IMR-90 (cell line): ENCODE measurements around the gene CALM1. TPM values are rescaled to one million over a fixed set of nuclear protein-coding genes. Genes with fewer than 3 reads are reported as not detected.

ENCODE experiments used
- ATAC-seq: fragments of 200-7000 bp; cut with Tn5 transposase; 2 replicates; pipeline ENCODE4 v1.9.1; 2020; ENCODE audit warnings: low read depth, mild to moderate bottlenecking, moderate library complexity
- BruUV-seq: library from RNA; stranded (reverse); fragments of 400-500 nt; replicated peaks from 2 replicates; lab custom pipeline; 2021; lab: Mats Ljungman, UMichigan
- CTCF ChIA-PET: fragments of 300-600 bp; formaldehyde crosslinking; extraction: SDS; loops from one replicate; lab custom pipeline; 2021; ENCODE audit warnings: antibody characterized with exemption; lab: Yijun Ruan, JAX
- POLR2A ChIA-PET: fragments of 300-600 bp; sonication (Branson Sonifier 250); formaldehyde crosslinking; loops from one replicate; lab custom pipeline; 2022; ENCODE audit warnings: antibody characterized with exemption; ENCODE audit not compliant: unreplicated experiment; lab: Charles Lee
- DNase-seq: peaks from one replicate; pipeline ENCODE4 v3.0.0; 2013
- H2AFZ ChIP-seq: replicated peaks from 2 replicates; pipeline ENCODE3; 2013; ENCODE audit warnings: low read length, mild to moderate bottlenecking; ENCODE audit not compliant: poor library complexity
- H2AK5ac ChIP-seq: 2 replicates; pipeline ENCODE4 v1.6.1; 2013; ENCODE audit warnings: low read depth, low read length, inconsistent platforms
- H2AK9ac ChIP-seq: replicated peaks from 2 replicates; pipeline ENCODE3; 2013; ENCODE audit warnings: mild to moderate bottlenecking, low read depth, low read length, moderate library complexity; ENCODE audit not compliant: poor library complexity
- H2BK120ac ChIP-seq: 2 replicates; pipeline ENCODE4 v1.6.1; 2013; ENCODE audit warnings: low read depth, low read length, inconsistent platforms
- H2BK15ac ChIP-seq: 3 replicates; pipeline ENCODE4 v1.6.1; 2013; ENCODE audit warnings: low read depth, low read length, inconsistent platforms
- H2BK20ac ChIP-seq: 2 replicates; pipeline ENCODE4 v1.6.1; 2013; ENCODE audit warnings: low read depth, mild to moderate bottlenecking, inconsistent platforms, low read length, moderate library complexity
- H2BK5ac ChIP-seq: 2 replicates; pipeline ENCODE4 v1.6.1; 2013; ENCODE audit warnings: mild to moderate bottlenecking, low read depth, low read length, inconsistent platforms; ENCODE audit not compliant: poor library complexity, severe bottlenecking
- H3K14ac ChIP-seq: replicated peaks from 2 replicates; pipeline ENCODE4 v1.6.1; 2013; ENCODE audit warnings: low read depth, low read length, inconsistent platforms
- H3K18ac ChIP-seq: 2 replicates; pipeline ENCODE4 v1.6.1; 2013; ENCODE audit warnings: low read depth, low read length, control low read depth
- H3K23ac ChIP-seq: 2 replicates; pipeline ENCODE4 v1.6.1; 2013; ENCODE audit warnings: low read depth, low read length, inconsistent platforms
- H3K27ac ChIP-seq: 2 replicates; pipeline ENCODE4 v1.5.1; 2013; ENCODE audit warnings: mild to moderate bottlenecking, control low read depth, low read length; ENCODE audit not compliant: insufficient read depth
- H3K27me3 ChIP-seq: 2 replicates; pipeline ENCODE4 v1.6.1; 2013; ENCODE audit warnings: low read length; ENCODE audit not compliant: control insufficient read depth, insufficient read depth
- H3K36me3 ChIP-seq: 2 replicates; pipeline ENCODE4 v1.6.1; 2013; ENCODE audit warnings: low read length, mixed read lengths; ENCODE audit not compliant: control insufficient read depth, insufficient read depth
- H3K4ac ChIP-seq: 2 replicates; pipeline ENCODE4 v1.6.1; 2013; ENCODE audit warnings: low read depth, low read length, inconsistent platforms
- H3K4me1 ChIP-seq: 2 replicates; pipeline ENCODE4 v1.6.1; 2013; ENCODE audit warnings: low read length, mixed read lengths; ENCODE audit not compliant: control insufficient read depth, insufficient read depth
- H3K4me2 ChIP-seq: 2 replicates; pipeline ENCODE4 v1.6.1; 2013; ENCODE audit warnings: low read depth, mild to moderate bottlenecking, control low read depth, low read length, moderate library complexity
- H3K4me3 ChIP-seq: 2 replicates; pipeline ENCODE4 v1.5.1; 2013; ENCODE audit warnings: low read depth, mild to moderate bottlenecking, control low read depth, low read length, moderate library complexity; ENCODE audit not compliant: insufficient read depth
- H3K56ac ChIP-seq: 2 replicates; pipeline ENCODE4 v1.6.1; 2013; ENCODE audit warnings: low read length, inconsistent platforms; ENCODE audit not compliant: insufficient read depth; ENCODE audit errors: extremely low read depth
- H3K79me1 ChIP-seq, 2 experiments: 2 replicates each; pipeline ENCODE4 v1.6.1; 2013; ENCODE audit warnings: low read length in 2 of 2, inconsistent platforms in 1 of 2, low read depth in 1 of 2
- H3K9ac ChIP-seq: 2 replicates; pipeline ENCODE4 v1.6.1; 2013; ENCODE audit warnings: low read depth, low read length, control low read depth
- H3K9me1 ChIP-seq: 2 replicates; pipeline ENCODE4 v1.6.1; 2013; ENCODE audit warnings: low read length, inconsistent platforms; ENCODE audit not compliant: insufficient read depth
- H3K9me3 ChIP-seq: 2 replicates; pipeline ENCODE4 v1.6.1; 2013; ENCODE audit warnings: low read length; ENCODE audit not compliant: control insufficient read depth, insufficient read depth
- H4K20me1 ChIP-seq: 2 replicates; pipeline ENCODE4 v1.6.1; 2013; ENCODE audit warnings: low read length, inconsistent platforms; ENCODE audit not compliant: insufficient read depth
- H4K5ac ChIP-seq: 2 replicates; pipeline ENCODE4 v1.6.1; 2013; ENCODE audit warnings: mild to moderate bottlenecking, low read depth, low read length, control low read depth
- H4K8ac ChIP-seq, 2 experiments: 2 replicates each; pipeline ENCODE4 v1.6.1; 2013; ENCODE audit warnings: low read depth in 2 of 2, low read length in 2 of 2, control low read depth in 1 of 2, inconsistent platforms in 1 of 2
- H4K91ac ChIP-seq: 2 replicates; pipeline ENCODE4 v1.6.1; 2013; ENCODE audit warnings: low read depth, low read length, inconsistent platforms; ENCODE audit not compliant: insufficient read depth
- BHLHE40 ChIP-seq: fragments of 150-350 bp; IDR thresholded peaks from 2 replicates; pipeline ENCODE4 v1.6.1; 2016; ENCODE audit warnings: mild to moderate bottlenecking, low read depth, low read length
- CTCF ChIP-seq: conservative IDR thresholded peaks from 2 replicates; pipeline ENCODE4 v1.5.1; 2012; ENCODE audit warnings: mild to moderate bottlenecking, low read depth, low read length, improper control_type of control experiment
- ELK1 ChIP-seq: fragments of 150-350 bp; IDR thresholded peaks from 2 replicates; pipeline ENCODE4 v1.6.1; 2016; ENCODE audit warnings: low read depth, mild to moderate bottlenecking, low read length, moderate library complexity, borderline replicate concordance
- FOS ChIP-seq: fragments of 150-350 bp; IDR thresholded peaks from 2 replicates; pipeline ENCODE4 v1.6.1; 2016; ENCODE audit warnings: low read depth, low read length
- MAZ ChIP-seq: IDR thresholded peaks from 2 replicates; pipeline ENCODE4 v1.6.1; 2012; ENCODE audit warnings: low read depth, mild to moderate bottlenecking, low read length, improper control_type of control experiment, moderate library complexity, borderline replicate concordance
- MXI1 ChIP-seq: IDR thresholded peaks from 2 replicates; pipeline ENCODE4 v1.6.1; 2012; ENCODE audit warnings: low read depth, mild to moderate bottlenecking, low read length, moderate library complexity, borderline replicate concordance
- NFE2L2 ChIP-seq: fragments of 150-350 bp; IDR thresholded peaks from 2 replicates; pipeline ENCODE4 v1.6.1; 2016; ENCODE audit warnings: low read depth, mild to moderate bottlenecking, low read length
- POLR2A ChIP-seq: IDR thresholded peaks from 2 replicates; pipeline ENCODE4 v1.6.1; 2012; ENCODE audit warnings: mild to moderate bottlenecking, low read depth, low read length
- RAD21 ChIP-seq: IDR thresholded peaks from 2 replicates; pipeline ENCODE4 v1.6.1; 2012; ENCODE audit warnings: low read length, improper control_type of control experiment
- RCOR1 ChIP-seq: IDR thresholded peaks from 2 replicates; pipeline ENCODE4 v1.6.1; 2012; ENCODE audit warnings: mild to moderate bottlenecking, low read length, improper control_type of control experiment; ENCODE audit not compliant: insufficient replicate concordance
- RFX5 ChIP-seq: IDR thresholded peaks from 2 replicates; pipeline ENCODE4 v1.8.0; 2012; ENCODE audit warnings: low read depth, mild to moderate bottlenecking, low read length, moderate library complexity
- SMC3 ChIP-seq: fragments of 150-350 bp; IDR thresholded peaks from 2 replicates; pipeline ENCODE4 v1.6.1; 2016; ENCODE audit warnings: low read depth, mild to moderate bottlenecking, antibody characterized with exemption, low read length, moderate library complexity
- USF2 ChIP-seq: fragments of 150-350 bp; IDR thresholded peaks from 2 replicates; pipeline ENCODE4 v1.6.1; 2017; ENCODE audit warnings: mild to moderate bottlenecking, antibody characterized with exemption, low read length, low read depth
- WGBS, 2 experiments: methylation state at CpG; one replicate each; pipeline versions ENCODE4 v1.1.5 to v1.1.7; 2013; ENCODE audit warnings: missing lambda C conversion rate in 2 of 2; ENCODE audit not compliant: insufficient read length in 1 of 2; ENCODE audit errors: extremely low coverage in 2 of 2; 5-methylcytosine and 5-hydroxymethylcytosine counted together
- dilution Hi-C: fragments of 300-500 bp; cut with HindIII; formaldehyde crosslinking; loops from one replicate; pipeline ENCODE4 v1.14.3; 2018; ENCODE audit warnings: low sequenced_read_pairs; ENCODE audit not compliant: unreplicated experiment
- in situ Hi-C: fragments of 300-500 bp; cut with MboI; formaldehyde crosslinking; loops from 3 replicates; pipeline ENCODE4 v1.14.3; 2019; ENCODE audit warnings: low sequenced_read_pairs, inconsistent platforms, mixed read lengths
- intact Hi-C: fragments of 100-400 bp; cut with micrococcal nuclease; formaldehyde crosslinking; loops from 2 replicates; pipeline ENCODE4 v1.10.0; 2022
- polyA plus RNA-seq, 3 experiments: library from polyadenylated mRNA; depleted of rRNA; stranded (reverse); fragments of >200 nt; gene quantifications; 2 replicates each; pipeline ENCODE4 v1.2.3, GENCODE V29; 2012; ENCODE audit warnings: low replicate concordance in 1 of 3
- total RNA-seq: library from RNA; depleted of rRNA; stranded (reverse); fragments of >200 nt; gene quantifications from 2 replicates; pipeline ENCODE4 v1.2.3, GENCODE V29; 2012

The CALM1 gene
- total and polyA plus RNA-seq, 2 of the 4 experiments (the other 2 are of a cell fraction), result 72.9 to 188 TPM

GRCh38 chr14:90456551-90456950, 59.7 kb downstream of the CALM1 start:
- POLR2A ChIA-PET, result no interaction called here
- H2AK9ac ChIP-seq, result no peak overlapping the region
- H3K36me3 ChIP-seq, result no peaks in the 10 kb centered on the region
- H2BK15ac ChIP-seq, result no peak overlapping the region
- CTCF ChIA-PET, result no interaction called here
- no peak overlapping the region for H4K91ac ChIP-seq
- no peak overlapping the region for H2AFZ ChIP-seq
- in situ Hi-C loops, result no loop called here
- peaks cover 30% of the 10 kb centered on the region for H3K27me3 ChIP-seq
- no peaks in the 10 kb centered on the region for H3K79me1 ChIP-seq
- H4K5ac ChIP-seq, result no peak overlapping the region
- no peaks in the 10 kb centered on the region for H4K20me1 ChIP-seq
- H3K14ac ChIP-seq, result no peak overlapping the region
- H3K56ac ChIP-seq, result no peak overlapping the region
- no peak overlapping the region for H2BK5ac ChIP-seq
- TF ChIP-seq MXI1, result no peak
- no peak for TF ChIP-seq RCOR1
- TF ChIP-seq BHLHE40, result no peak
- no peak for TF ChIP-seq USF2
- no peak for TF ChIP-seq NFE2L2
- TF ChIP-seq ELK1, result no peak
- TF ChIP-seq RFX5, result no peak
- no peak for TF ChIP-seq SMC3
- TF ChIP-seq FOS, result no peak
- no peak for TF ChIP-seq CTCF
- TF ChIP-seq RAD21, result no peak
- TF ChIP-seq MAZ, result no peak
- no peak for TF ChIP-seq POLR2A
- WGBS, 2 experiments, result no CpG with 5 or more reads among the region's 6 CpGs
- no peak overlapping the region for H4K8ac ChIP-seq
- ATAC-seq, result no peak
- no peak overlapping the region for H3K27ac ChIP-seq
- H2BK120ac ChIP-seq, result no peak overlapping the region
- no peaks in the 10 kb centered on the region for H3K9me1 ChIP-seq
- H3K4me2 ChIP-seq, result no peak overlapping the region
- no peak overlapping the region for H3K18ac ChIP-seq
- H3K4ac ChIP-seq, result no peak overlapping the region
- H3K4me1 ChIP-seq, result no peaks in the 10 kb centered on the region
- H3K23ac ChIP-seq, result no peak overlapping the region
- DNase-seq, result no peak
- no TSS peak for BruUV-seq
- H2BK20ac ChIP-seq, result no peak overlapping the region
- intact Hi-C loops, result no loop called here
- no peaks in the 10 kb centered on the region for H3K9me3 ChIP-seq
- no peak overlapping the region for H3K9ac ChIP-seq
- no peak overlapping the region for H3K4me3 ChIP-seq
- dilution Hi-C loops, result no loop called here
- no peak overlapping the region for H2AK5ac ChIP-seq
